NK-92 treated with Interleukin-12 subunit alpha and Interleukin-12 subunit beta, amount 100 ng/mL, for 24 hours (cell line): Measurements from ENCODE around the gene PARVB.

Experiments
- DNase-seq: peaks from one replicate; lab custom pipeline; 2025; lab: John Stamatoyannopoulos, UW

PARVB gene

GRCh38 chr22:44089717-44090570 is 65.8 kb downstream of the PARVB start:
- no peak for DNase-seq

GRCh38 chr22:44090571-44090905 is 66.4 kb downstream of the PARVB start:
- no peak for DNase-seq

GRCh38 chr22:44091021-44091721 is 67.1 kb downstream of the PARVB start:
- no peak for DNase-seq

- DNase-seq = no peak
Observed at GRCh38 chr22:44091751-44092150, 67.6 kb downstream of the PARVB start.

- no peak for DNase-seq
Observed at GRCh38 chr22:44092636-44093220, 68.6 kb downstream of the PARVB start.

GRCh38 chr22:44093791-44094190 is 69.7 kb downstream of the PARVB start:
- DNase-seq = no peak

GRCh38 chr22:44094751-44095302 is 70.7 kb downstream of the PARVB start:
- DNase-seq = no peak

- no peak for DNase-seq
Observed at GRCh38 chr22:44096736-44097135, 72.6 kb downstream of the PARVB start.

- DNase-seq = no peak
Observed at GRCh38 chr22:44097263-44098020, 73.3 kb downstream of the PARVB start.

- no peak for DNase-seq
Observed at GRCh38 chr22:44098021-44098739, 74.1 kb downstream of the PARVB start.

- DNase-seq = no peak
Observed at GRCh38 chr22:44098966-44099530, 74.9 kb downstream of the PARVB start.

- no peak for DNase-seq
Observed at GRCh38 chr22:44099696-44100095, 75.6 kb downstream of the PARVB start.

GRCh38 chr22:44100411-44100810 is 76.3 kb downstream of the PARVB start:
- DNase-seq = no peak

- no peak for DNase-seq
Observed at GRCh38 chr22:44102121-44102520, 78.0 kb downstream of the PARVB start.

- DNase-seq = no peak
Observed at GRCh38 chr22:44102856-44103255, 78.8 kb downstream of the PARVB start.

- DNase-seq = no peak
Observed at GRCh38 chr22:44103735-44104480, 79.8 kb downstream of the PARVB start.

GRCh38 chr22:44107340-44107739 is 83.2 kb downstream of the PARVB start:
- DNase-seq = no peak

GRCh38 chr22:44108076-44108475 is 84.0 kb downstream of the PARVB start:
- DNase-seq = no peak

- DNase-seq = no peak
Observed at GRCh38 chr22:44108806-44109385, 84.8 kb downstream of the PARVB start.

- DNase-seq = no peak
Observed at GRCh38 chr22:44109416-44109815, 85.3 kb downstream of the PARVB start.
